ENCODE data around the gene PRICKLE2.

The PRICKLE2 gene

GRCh38 chr3:64067506-64068346 is 157.5 kb downstream of the PRICKLE2 start:
- Histone ChIP-seq H3K9ac (ENCODE audit: low read length) (no peak overlapping the region), H3K9me3 (ENCODE audit: low read length) (no peaks in the 10 kb centered on the region), H3K27ac (ENCODE audit: low read depth, low read length, poor library complexity, severe bottlenecking) (no peak overlapping the region), H2AFZ (ENCODE audit: low read length) (no peak overlapping the region), H3K79me2 (ENCODE audit: insufficient read depth, low read length) (no peaks in the 10 kb centered on the region), H3K4me1 (ENCODE audit: insufficient read depth, low read length, severe bottlenecking) (no peaks in the 10 kb centered on the region), H3K9me2 (ENCODE audit: low read depth, low read length) (no peaks in the 10 kb centered on the region), H3K4me3 (ENCODE audit: low read depth, low read length, poor library complexity, severe bottlenecking) (no peak overlapping the region), H3F3A (ENCODE audit: insufficient read depth, low read length) (no peaks in the 10 kb centered on the region), H4K20me1 (ENCODE audit: insufficient read depth, low read length) (no peaks in the 10 kb centered on the region), H3K4me2 (ENCODE audit: low read length) (no peak overlapping the region), H3K36me3 (ENCODE audit: insufficient read depth, low read length) (no peaks in the 10 kb centered on the region), H3K27me3 (ENCODE audit: insufficient read depth, low read length) (no peaks in the 10 kb centered on the region; the same call in 1 of the 2 replicates)
- TF ChIP-seq EZH2 (IDR thresholded peaks at IDR 0.05; ENCODE audit: borderline replicate concordance, low read length): no peak
- no peak for TF ChIP-seq CTCF (IDR thresholded peaks at IDR 0.05; ENCODE audit: low read length)

- Histone ChIP-seq H3K4me3 (ENCODE audit: low read depth, low read length, poor library complexity, severe bottlenecking) (no peak overlapping the region), H3K4me1 (ENCODE audit: insufficient read depth, low read length, severe bottlenecking) (no peaks in the 10 kb centered on the region), H4K20me1 (ENCODE audit: insufficient read depth, low read length) (no peaks in the 10 kb centered on the region), H3K79me2 (ENCODE audit: insufficient read depth, low read length) (no peaks in the 10 kb centered on the region), H3K27me3 (ENCODE audit: insufficient read depth, low read length) (no peaks in the 10 kb centered on the region; the same call in 1 of the 2 replicates), H3K9me3 (ENCODE audit: low read length) (no peaks in the 10 kb centered on the region), H3F3A (ENCODE audit: insufficient read depth, low read length) (no peaks in the 10 kb centered on the region), H3K9ac (ENCODE audit: low read length) (no peak overlapping the region), H2AFZ (ENCODE audit: low read length) (no peak overlapping the region), H3K4me2 (ENCODE audit: low read length) (no peak overlapping the region), H3K9me2 (ENCODE audit: low read depth, low read length) (no peaks in the 10 kb centered on the region), H3K27ac (ENCODE audit: low read depth, low read length, poor library complexity, severe bottlenecking) (no peak overlapping the region), H3K36me3 (ENCODE audit: insufficient read depth, low read length) (no peaks in the 10 kb centered on the region)
- TF ChIP-seq CTCF (IDR thresholded peaks at IDR 0.05; ENCODE audit: low read length): no peak
- no peak for TF ChIP-seq EZH2 (IDR thresholded peaks at IDR 0.05; ENCODE audit: borderline replicate concordance, low read length)
Measured at GRCh38 chr3:64064804-64065203, 160.5 kb downstream of the PRICKLE2 start.

GRCh38 chr3:64063983-64064438 is 161.3 kb downstream of the PRICKLE2 start:
- Histone ChIP-seq H3K9me3 (ENCODE audit: low read length) (no peaks in the 10 kb centered on the region), H3K4me1 (ENCODE audit: insufficient read depth, low read length, severe bottlenecking) (no peaks in the 10 kb centered on the region), H4K20me1 (ENCODE audit: insufficient read depth, low read length) (no peaks in the 10 kb centered on the region), H3K27ac (ENCODE audit: low read depth, low read length, poor library complexity, severe bottlenecking) (no peak overlapping the region), H3K27me3 (ENCODE audit: insufficient read depth, low read length) (no peaks in the 10 kb centered on the region; the same call in 1 of the 2 replicates), H3F3A (ENCODE audit: insufficient read depth, low read length) (no peaks in the 10 kb centered on the region), H3K36me3 (ENCODE audit: insufficient read depth, low read length) (no peaks in the 10 kb centered on the region), H3K79me2 (ENCODE audit: insufficient read depth, low read length) (no peaks in the 10 kb centered on the region), H3K9ac (ENCODE audit: low read length) (no peak overlapping the region), H3K4me2 (ENCODE audit: low read length) (no peak overlapping the region), H3K4me3 (ENCODE audit: low read depth, low read length, poor library complexity, severe bottlenecking) (no peak overlapping the region), H2AFZ (ENCODE audit: low read length) (no peak overlapping the region), H3K9me2 (ENCODE audit: low read depth, low read length) (no peaks in the 10 kb centered on the region)
- TF ChIP-seq CTCF (IDR thresholded peaks at IDR 0.05; ENCODE audit: low read length) (no peak), EZH2 (IDR thresholded peaks at IDR 0.05; ENCODE audit: borderline replicate concordance, low read length) (no peak)
